Activated naive CD4-positive, alpha-beta T cell treated with anti-CD3 and anti-CD28 coated beads for 36 hours (primary cell): ENCODE results near the gene VPS33A. TPM values are rescaled to one million over a fixed set of nuclear protein-coding genes. Genes with fewer than 3 reads are reported as not detected.

ENCODE experiments used
- CTCF ChIA-PET: fragments of 350-600 bp; sonication (Branson Sonifier 250); formaldehyde crosslinking; loops from one replicate; lab custom pipeline; 2021; ENCODE audit warnings: antibody characterized with exemption; lab: Charles Lee
- DNase-seq: peaks from one replicate; pipeline ENCODE4 v3.0.0-alpha.2; 2020
- H3K27ac Mint-ChIP-seq: one replicate; pipeline ENCODE4 v1.8.0; 2021; ENCODE audit warnings: mild to moderate bottlenecking, mixed read lengths
- H3K27me3 Mint-ChIP-seq: one replicate; pipeline ENCODE4 v1.8.0; 2021; ENCODE audit warnings: low read depth, mixed read lengths
- H3K36me3 Mint-ChIP-seq: one replicate; pipeline ENCODE4 v1.8.0; 2021; ENCODE audit warnings: low read depth, mixed read lengths
- H3K4me1 Mint-ChIP-seq: one replicate; pipeline ENCODE4 v1.8.0; 2021; ENCODE audit warnings: low read depth, mixed read lengths
- H3K4me3 Mint-ChIP-seq: one replicate; pipeline ENCODE4 v1.8.0; 2021; ENCODE audit warnings: mild to moderate bottlenecking, moderate library complexity, mixed read lengths
- H3K9me3 Mint-ChIP-seq: one replicate; pipeline ENCODE4 v1.8.0; 2021; ENCODE audit warnings: mixed read lengths
- intact Hi-C: fragments of 100-400 bp; cut with micrococcal nuclease; formaldehyde crosslinking; loops from one replicate; pipeline ENCODE4 v1.15.1; 2023
- total RNA-seq, 2 experiments: library from RNA; stranded (reverse); gene quantifications; one replicate each; pipeline ENCODE4 v1.2.3, GENCODE V29; 2021

Gene VPS33A
- total RNA-seq, 2 experiments from 2014 or later, result 15.9 to 17.2 TPM

- peaks cover 11% of the 10 kb centered on the region for H3K4me1 Mint-ChIP-seq
- no peaks in the 10 kb centered on the region for H3K27me3 Mint-ChIP-seq
- H3K9me3 Mint-ChIP-seq, result no peaks in the 10 kb centered on the region
- intact Hi-C loops, result no loop called here
- peaks cover 4% of the 10 kb centered on the region for H3K36me3 Mint-ChIP-seq
- H3K4me3 Mint-ChIP-seq, result no peak overlapping the region
- no peak for DNase-seq
- CTCF ChIA-PET, result no interaction called here
- H3K27ac Mint-ChIP-seq, result peak overlapping the region; percentile 46
Measured at GRCh38 chr12:122250047-122250446, 16.2 kb downstream of the VPS33A start.

GRCh38 chr12:122245553-122245952, 20.7 kb downstream of the VPS33A start:
- CTCF ChIA-PET, result interaction anchor here (1.2 to 2.5 kb wide), 3 partner anchors 16 to 111 kb away, joined by 4 to 7 read pairs (median 6); no protein-coding TSS in a partner anchor
- intact Hi-C loops, result no loop called here
- Mint-ChIP-seq H3K27me3 (no peaks in the 10 kb centered on the region), H3K4me1 (peaks cover 29% of the 10 kb centered on the region), H3K4me3 (no peak overlapping the region), H3K27ac (no peak overlapping the region), H3K36me3 (peaks cover 7% of the 10 kb centered on the region), H3K9me3 (no peaks in the 10 kb centered on the region)
- DNase-seq, result no peak

GRCh38 chr12:122244565-122245371, 21.5 kb downstream of the VPS33A start:
- H3K27ac Mint-ChIP-seq, result peak overlapping the region; percentile 59
- CTCF ChIA-PET, result interaction anchor here (0.6 to 2.5 kb wide), 5 partner anchors 8 to 658 kb away, joined by 4 to 10 read pairs (median 6); no protein-coding TSS in a partner anchor
- peaks cover 29% of the 10 kb centered on the region for H3K4me1 Mint-ChIP-seq
- H3K4me3 Mint-ChIP-seq, result peak overlapping the region; percentile 50
- H3K27me3 Mint-ChIP-seq, result no peaks in the 10 kb centered on the region
- peaks cover 8% of the 10 kb centered on the region for H3K36me3 Mint-ChIP-seq
- DNase-seq, result no peak
- no peaks in the 10 kb centered on the region for H3K9me3 Mint-ChIP-seq
- intact Hi-C loops, result loop anchor here (1.0 kb wide), 1 partner anchor 22 kb away; the partner anchor contains the start of gene VPS33A

- peak; percentile 44 for DNase-seq
- CTCF ChIA-PET, result interaction anchor here (0.6 to 2.5 kb wide), 6 partner anchors 8 to 659 kb away, joined by 3 to 10 read pairs (median 5); no protein-coding TSS in a partner anchor
- peaks cover 29% of the 10 kb centered on the region for H3K4me1 Mint-ChIP-seq
- H3K36me3 Mint-ChIP-seq, result peaks cover 6% of the 10 kb centered on the region
- H3K27me3 Mint-ChIP-seq, result no peaks in the 10 kb centered on the region
- H3K27ac Mint-ChIP-seq, result peak overlapping the region; percentile 59
- peak overlapping the region; percentile 50 for H3K4me3 Mint-ChIP-seq
- no peaks in the 10 kb centered on the region for H3K9me3 Mint-ChIP-seq
- intact Hi-C loops, result loop anchor here (1.0 kb wide), 1 partner anchor 22 kb away; the partner anchor contains the start of gene VPS33A
Measured at GRCh38 chr12:122243965-122244364, 22.3 kb downstream of the VPS33A start.

GRCh38 chr12:122238861-122239260, 27.4 kb downstream of the VPS33A start:
- Mint-ChIP-seq H3K9me3 (no peaks in the 10 kb centered on the region), H3K4me3 (no peak overlapping the region), H3K4me1 (peaks cover 9% of the 10 kb centered on the region), H3K27me3 (no peaks in the 10 kb centered on the region), H3K27ac (no peak overlapping the region), H3K36me3 (peaks cover 6% of the 10 kb centered on the region)
- intact Hi-C loops, result no loop called here
- CTCF ChIA-PET, result interaction anchor here (0.9 to 1.2 kb wide), 2 partner anchors 25 to 117 kb away, joined by 3 read pairs; no protein-coding TSS in a partner anchor
- no peak for DNase-seq

- no peaks in the 10 kb centered on the region for H3K9me3 Mint-ChIP-seq
- CTCF ChIA-PET, result interaction anchor here (0.6 kb wide), 1 partner anchor 18 kb away, joined by 4 read pairs; no protein-coding TSS in a partner anchor
- DNase-seq, result no peak
- no peaks in the 10 kb centered on the region for H3K4me1 Mint-ChIP-seq
- intact Hi-C loops, result no loop called here
- H3K4me3 Mint-ChIP-seq, result no peak overlapping the region
- no peak overlapping the region for H3K27ac Mint-ChIP-seq
- no peaks in the 10 kb centered on the region for H3K27me3 Mint-ChIP-seq
- H3K36me3 Mint-ChIP-seq, result peaks cover 12% of the 10 kb centered on the region
Measured at GRCh38 chr12:122235741-122236140, 30.6 kb downstream of the VPS33A start.

GRCh38 chr12:122232691-122233090, 33.6 kb downstream of the VPS33A start:
- DNase-seq, result no peak
- Mint-ChIP-seq H3K9me3 (no peaks in the 10 kb centered on the region), H3K4me3 (no peak overlapping the region), H3K4me1 (peaks cover 3% of the 10 kb centered on the region), H3K36me3 (peaks cover 8% of the 10 kb centered on the region), H3K27ac (no peak overlapping the region), H3K27me3 (no peaks in the 10 kb centered on the region)
- intact Hi-C loops, result no loop called here
- CTCF ChIA-PET, result interaction anchor here (1.0 kb wide), 1 partner anchor 11 kb away, joined by 3 read pairs; no protein-coding TSS in a partner anchor

GRCh38 chr12:122230798-122231197, 35.5 kb downstream of the VPS33A start:
- Mint-ChIP-seq H3K27ac (no peak overlapping the region), H3K4me3 (no peak overlapping the region), H3K27me3 (no peaks in the 10 kb centered on the region), H3K9me3 (no peaks in the 10 kb centered on the region), H3K4me1 (peaks cover 11% of the 10 kb centered on the region), H3K36me3 (peaks cover 8% of the 10 kb centered on the region)
- CTCF ChIA-PET, result interaction anchor here (1.2 to 1.6 kb wide), 2 partner anchors 40 to 125 kb away, joined by 3 to 5 read pairs; no protein-coding TSS in a partner anchor
- intact Hi-C loops, result no loop called here
- no peak for DNase-seq

- DNase-seq, result no peak
- Mint-ChIP-seq H3K36me3 (peaks cover 14% of the 10 kb centered on the region), H3K4me1 (peaks cover 25% of the 10 kb centered on the region), H3K4me3 (no peak overlapping the region), H3K27ac (no peak overlapping the region), H3K9me3 (no peaks in the 10 kb centered on the region), H3K27me3 (no peaks in the 10 kb centered on the region)
- intact Hi-C loops, result loop anchor here (10.0 kb wide), 1 partner anchor 527 kb away; the partner anchor contains the start of gene DENR
- CTCF ChIA-PET, result no interaction called here
Measured at GRCh38 chr12:122228092-122228491, 38.2 kb downstream of the VPS33A start.

- no peak for DNase-seq
- Mint-ChIP-seq H3K27me3 (no peaks in the 10 kb centered on the region), H3K4me1 (peaks cover 30% of the 10 kb centered on the region), H3K36me3 (peaks cover 16% of the 10 kb centered on the region), H3K4me3 (peak overlapping the region; percentile 59), H3K27ac (no peak overlapping the region), H3K9me3 (no peaks in the 10 kb centered on the region)
- CTCF ChIA-PET, result interaction anchor here (0.9 kb wide), 1 partner anchor 40 kb away, joined by 4 read pairs; no protein-coding TSS in a partner anchor
- intact Hi-C loops, result loop anchor here (10.0 kb wide), 1 partner anchor 527 kb away; the partner anchor contains the start of gene DENR
Measured at GRCh38 chr12:122227341-122227740, 39.0 kb downstream of the VPS33A start.

- DNase-seq, result no peak
- H3K27me3 Mint-ChIP-seq, result no peaks in the 10 kb centered on the region
- H3K4me1 Mint-ChIP-seq, result peaks cover 33% of the 10 kb centered on the region
- peak overlapping the region; percentile 59 for H3K4me3 Mint-ChIP-seq
- H3K9me3 Mint-ChIP-seq, result no peaks in the 10 kb centered on the region
- peaks cover 15% of the 10 kb centered on the region for H3K36me3 Mint-ChIP-seq
- CTCF ChIA-PET, result interaction anchor here (0.9 to 1.8 kb wide), 3 partner anchors 40 to 129 kb away, joined by 4 to 6 read pairs (median 5); no protein-coding TSS in a partner anchor
- no peak overlapping the region for H3K27ac Mint-ChIP-seq
- intact Hi-C loops, result loop anchor here (1.0 to 10.0 kb wide), 11 partner anchors 23 to 567 kb away; partner anchors contain the start of genes B3GNT4, DENR, KNTC1 and PSMD9
Measured at GRCh38 chr12:122226366-122227125, 39.7 kb downstream of the VPS33A start.
